ENCODE measurements around the gene COQ3.

Gene COQ3

DNA sequence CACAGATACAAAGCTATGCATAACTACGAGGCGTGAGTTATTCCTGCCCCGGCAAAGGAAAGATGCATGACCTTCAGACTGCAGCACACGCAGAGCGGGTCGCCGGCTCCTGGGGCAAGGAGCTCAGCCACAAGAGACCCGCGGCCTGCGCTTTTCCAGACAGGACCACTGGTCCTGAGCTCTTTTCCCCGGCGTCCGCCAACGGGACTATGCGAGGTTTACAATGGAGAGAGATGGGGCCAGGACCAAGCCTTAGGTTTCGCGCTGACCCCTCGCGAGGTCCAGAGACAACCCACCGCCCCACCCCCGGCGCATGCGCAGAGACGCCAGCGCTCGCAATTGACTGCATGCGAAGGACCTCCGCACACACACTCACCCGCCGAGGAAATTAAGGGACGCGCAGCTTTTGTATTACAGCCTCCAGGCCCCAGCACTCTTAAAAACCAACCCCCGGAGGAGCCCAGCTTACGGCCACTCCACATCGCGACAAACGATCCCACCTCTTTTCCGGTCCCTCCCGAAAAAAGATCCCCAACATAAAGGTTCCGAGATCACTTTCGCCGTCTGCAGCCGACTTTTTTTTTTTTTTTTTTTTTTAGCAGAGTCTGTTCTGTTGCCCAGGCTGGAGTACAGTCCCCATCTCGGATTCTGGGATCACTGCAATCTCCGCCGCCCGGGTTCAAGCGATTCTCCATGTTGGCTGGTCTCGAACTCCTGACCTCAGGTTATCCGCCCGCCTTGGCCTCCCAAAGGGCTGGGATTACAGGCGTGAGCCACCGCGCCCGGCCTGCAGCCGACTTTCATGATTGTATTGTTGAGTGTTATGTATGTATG lies at the start of gene COQ3:
COQ3 (minus strand) TSS at position 498 of the 834 bp plus-strand sequence; CDS start at position 482, 16 bp downstream.
- peak within 1 kb of the TSS; percentile 83 for H3K4me2 ChIP-seq
- peaks cover 13% of the 10 kb centered on the region; the same call in 1 of the 2 replicates for H3K36me3 ChIP-seq
- H4K20me1 ChIP-seq: no peaks in the 10 kb centered on the region
- no peaks in the 10 kb centered on the region for H3K9me3 ChIP-seq
- H3K9ac ChIP-seq: peak within 1 kb of the TSS; percentile 85
- no peak for TF ChIP-seq Cebpa-rat (IDR thresholded peaks at IDR 0.05)
- H3K27me3 ChIP-seq: no peaks in the 10 kb centered on the region
- peak within 1 kb of the TSS; percentile 76 for H3K4me3 ChIP-seq
- peak within 1 kb of the TSS; percentile 84 for H3K27ac ChIP-seq
- peaks cover 12% of the 10 kb centered on the region for H3K4me1 ChIP-seq

DNA sequence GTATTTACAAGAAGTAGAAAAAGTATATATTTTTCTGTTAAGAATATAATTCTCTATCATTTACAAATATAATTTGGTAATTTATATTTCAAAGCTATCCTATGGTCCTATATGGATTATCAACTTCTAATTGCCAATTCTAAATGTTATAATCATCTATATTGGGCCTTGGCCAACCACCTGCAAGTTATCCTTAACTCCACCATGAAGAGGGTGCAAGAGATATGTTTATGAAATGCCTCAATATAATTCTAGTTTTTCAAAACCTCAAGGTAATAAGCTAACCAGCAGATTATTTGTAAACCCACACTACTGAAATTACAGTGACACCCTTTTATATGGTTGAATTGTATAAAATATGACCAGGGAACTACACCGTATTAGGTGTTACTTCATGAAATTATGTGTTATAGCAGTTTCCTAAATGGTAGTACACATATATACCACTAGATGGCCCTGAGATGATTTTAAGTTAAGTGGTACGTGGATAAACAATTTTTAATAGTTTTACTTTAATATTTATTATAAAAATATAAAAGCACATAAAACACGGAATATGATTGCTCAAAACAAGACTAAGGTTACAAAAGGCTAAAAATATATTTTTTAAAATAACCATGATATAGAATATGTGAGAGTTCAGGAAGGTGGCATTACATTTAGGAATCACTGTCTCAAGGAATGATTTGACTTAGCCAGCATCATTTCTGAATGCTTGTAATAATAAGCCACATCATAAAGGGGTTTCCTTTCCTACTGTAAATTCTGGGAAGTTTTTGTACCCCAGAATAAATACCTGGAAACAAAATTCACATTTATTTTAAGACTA lies 40.9 kb upstream of the COQ3 start:
- Histone ChIP-seq H3K4me2 (no peak overlapping the region), H3K4me1 (peaks cover 4% of the 10 kb centered on the region; the same call in 1 of the 2 replicates), H3K27me3 (no peaks in the 10 kb centered on the region), H3K36me3 (peaks cover 34% of the 10 kb centered on the region; the same call in 1 of the 2 replicates), H4K20me1 (no peaks in the 10 kb centered on the region), H3K27ac (no peak overlapping the region), H3K4me3 (no peak overlapping the region), H3K9ac (no peak overlapping the region), H3K9me3 (no peaks in the 10 kb centered on the region)
- TF ChIP-seq Cebpa-rat (IDR thresholded peaks at IDR 0.05): no peak

DNA sequence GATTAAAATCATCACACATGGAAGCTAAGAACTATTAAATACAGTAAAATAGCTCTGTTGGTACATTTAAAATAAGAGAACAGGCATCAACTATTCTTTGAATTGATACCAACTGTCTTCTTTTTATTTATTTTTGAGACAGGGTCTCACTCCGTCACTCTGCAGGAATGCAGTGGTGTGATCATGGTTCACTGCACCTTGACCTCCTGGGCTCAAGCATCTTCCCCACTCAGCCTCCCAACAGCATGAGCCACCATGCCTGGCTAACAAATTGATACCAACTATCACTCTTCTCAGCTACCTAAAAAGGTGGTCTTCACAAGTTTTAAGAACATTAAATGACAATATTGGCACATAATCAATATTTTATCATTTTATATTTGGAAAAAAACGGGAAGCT lies 38.9 kb upstream of the COQ3 start:
- Histone ChIP-seq H4K20me1 (no peaks in the 10 kb centered on the region), H3K4me3 (no peak overlapping the region), H3K9me3 (no peaks in the 10 kb centered on the region), H3K27ac (no peak overlapping the region), H3K27me3 (no peaks in the 10 kb centered on the region), H3K9ac (no peak overlapping the region), H3K4me1 (peaks cover 5% of the 10 kb centered on the region; the same call in 1 of the 2 replicates), H3K4me2 (no peak overlapping the region), H3K36me3 (peaks cover 30% of the 10 kb centered on the region; the same call in 1 of the 2 replicates)
- TF ChIP-seq Cebpa-rat (IDR thresholded peaks at IDR 0.05): no peak

DNA sequence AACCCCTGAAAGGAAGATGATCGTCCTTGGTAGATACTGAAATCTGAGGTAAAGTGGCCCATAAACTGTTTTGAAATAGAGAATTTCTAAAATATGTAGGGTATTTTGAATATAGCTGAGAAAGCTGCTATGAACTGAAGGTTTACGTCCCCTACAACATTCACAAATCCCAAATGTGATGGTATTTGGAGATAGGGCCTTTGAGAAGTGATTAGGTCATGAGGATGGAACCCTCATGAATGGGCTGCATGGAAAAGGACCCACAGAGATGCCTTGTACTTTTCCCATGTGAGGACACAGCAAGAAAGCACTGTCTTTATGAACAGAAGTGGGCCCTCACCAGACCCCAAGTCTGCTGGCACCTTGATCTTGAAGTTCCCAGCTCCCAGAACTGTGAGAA lies 37.9 kb upstream of the COQ3 start:
- Histone ChIP-seq H3K27ac (no peak overlapping the region), H3K27me3 (no peaks in the 10 kb centered on the region), H3K4me3 (no peak overlapping the region), H3K4me1 (peaks cover 14% of the 10 kb centered on the region), H4K20me1 (no peaks in the 10 kb centered on the region), H3K36me3 (peaks cover 27% of the 10 kb centered on the region; the same call in 1 of the 2 replicates), H3K9ac (no peak overlapping the region), H3K4me2 (no peak overlapping the region), H3K9me3 (no peaks in the 10 kb centered on the region)
- no peak for TF ChIP-seq Cebpa-rat (IDR thresholded peaks at IDR 0.05)

- H3K4me1 ChIP-seq: peaks cover 36% of the 10 kb centered on the region
- H3K9me3 ChIP-seq: no peaks in the 10 kb centered on the region
- no peaks in the 10 kb centered on the region for H3K27me3 ChIP-seq
- no peak overlapping the region for H3K9ac ChIP-seq
- no peak overlapping the region for H3K4me3 ChIP-seq
- peaks cover 24% of the 10 kb centered on the region for H3K36me3 ChIP-seq
- no peak overlapping the region for H3K27ac ChIP-seq
- TF ChIP-seq Cebpa-rat (IDR thresholded peaks at IDR 0.05): no peak
- peak overlapping the region; percentile 76; the same call in 1 of the 2 replicates for H3K4me2 ChIP-seq
- H4K20me1 ChIP-seq: peaks cover 17% of the 10 kb centered on the region
Observed at GRCh38 chr6:99427988-99428387, 34.0 kb upstream of the COQ3 start.

GRCh38 chr6:99426451-99426757 lies 32.4 kb upstream of the COQ3 start:
- H3K36me3 ChIP-seq: peaks cover 33% of the 10 kb centered on the region
- H3K4me2 ChIP-seq: peak overlapping the region; percentile 76
- peak overlapping the region; percentile 89 for H3K9ac ChIP-seq
- no peaks in the 10 kb centered on the region for H3K9me3 ChIP-seq
- H3K27me3 ChIP-seq: no peaks in the 10 kb centered on the region
- H4K20me1 ChIP-seq: peaks cover 33% of the 10 kb centered on the region
- peaks cover 39% of the 10 kb centered on the region for H3K4me1 ChIP-seq
- TF ChIP-seq Cebpa-rat (IDR thresholded peaks at IDR 0.05): no peak
- peak overlapping the region; percentile 73 for H3K4me3 ChIP-seq
- peak overlapping the region; percentile 93 for H3K27ac ChIP-seq

GRCh38 chr6:99425647-99426450 lies 31.9 kb upstream of the COQ3 start:
- Histone ChIP-seq H3K4me1 (peaks cover 39% of the 10 kb centered on the region), H3K36me3 (peaks cover 29% of the 10 kb centered on the region), H3K4me3 (peak overlapping the region; percentile 73), H3K9ac (peak overlapping the region; percentile 89), H3K4me2 (peak overlapping the region; percentile 76), H3K27ac (peak overlapping the region; percentile 93), H4K20me1 (peaks cover 38% of the 10 kb centered on the region), H3K9me3 (no peaks in the 10 kb centered on the region), H3K27me3 (no peaks in the 10 kb centered on the region)
- TF ChIP-seq Cebpa-rat (IDR thresholded peaks at IDR 0.05): no peak

GRCh38 chr6:99424761-99425646 lies 31.0 kb upstream of the COQ3 start, which contains the start of gene PNISR:
Gene PNISR, minus strand, starts transcription at chr6:99425308. Its CDS starts 10,649 bp downstream, at chr6:99414659.
- H3K4me2 ChIP-seq: peak within 1 kb of the TSS; percentile 89
- H3K27ac ChIP-seq: peak within 1 kb of the TSS; percentile 93
- H3K27me3 ChIP-seq: no peaks in the 10 kb centered on the region
- H3K9ac ChIP-seq: peak within 1 kb of the TSS; percentile 89
- TF ChIP-seq Cebpa-rat (IDR thresholded peaks at IDR 0.05): no peak
- H3K36me3 ChIP-seq: peaks cover 24% of the 10 kb centered on the region
- H3K4me1 ChIP-seq: peaks cover 39% of the 10 kb centered on the region
- H3K9me3 ChIP-seq: no peaks in the 10 kb centered on the region
- H4K20me1 ChIP-seq: peaks cover 47% of the 10 kb centered on the region
- peak within 1 kb of the TSS; percentile 73 for H3K4me3 ChIP-seq

Measured in BLaER1 (cell line).